K562 (cell line): Measurements from ENCODE around the gene ZDHHC22. TPM values are rescaled to one million over a fixed set of nuclear protein-coding genes. Genes with fewer than 3 reads are reported as not detected.

Experiments used
- ATAC-seq: fragments of 200-7000 bp; cut with Tn5 transposase; 3 replicates; pipeline ENCODE4 v1.9.1; 2020; ENCODE audit warnings: moderate library complexity
- BruUV-seq: library from RNA; stranded (reverse); fragments of 400-500 nt; replicated peaks from 2 replicates; lab custom pipeline; 2021; lab: Mats Ljungman, UMichigan
- CTCF ChIA-PET: fragments of 300-600 bp; formaldehyde crosslinking; extraction: SDS; loops from one replicate; lab custom pipeline; 2021; ENCODE audit warnings: low intra/inter-chr PET ratio; lab: Yijun Ruan, JAX
- POLR2A ChIA-PET: fragments of 300-600, 350-650 bp; sonication (Branson Sonifier 250); formaldehyde crosslinking; extraction: SDS; loops from one replicate; lab custom pipeline; 2021; ENCODE audit warnings: antibody characterized with exemption, inconsistent platforms; lab: Yijun Ruan, JAX
- DNase-seq, 4 experiments: peaks; one replicate each; pipeline versions ENCODE4 v3.0.0 to v3.0.0-alpha.2; 2011 to 2018; ENCODE audit warnings: low spot score in 3 of 4, mixed read lengths in 3 of 4; ENCODE audit errors: extremely low read depth in 1 of 4
- FAIRE-seq: peaks from 2 replicates; lab custom pipeline; 2011; peaks lifted over from hg19 to GRCh38; lab: Jason Lieb, UNC
- H2AFZ ChIP-seq: 2 replicates; pipeline ENCODE4 v1.6.0; 2011; ENCODE audit warnings: low read depth, low read length, control low read depth, inconsistent platforms
- H3K27ac ChIP-seq: fragments of 200-600 bp; 3 replicates; pipeline ENCODE4 v1.8.0; 2011; ENCODE audit warnings: low read depth, mild to moderate bottlenecking, control low read depth, inconsistent platforms, low read length, moderate library complexity, mixed read lengths; ENCODE audit errors: extremely low read depth
- H3K27me3 ChIP-seq, 2 experiments: fragments of 300-600 bp in 1 of 2; 2 replicates in 1 of 2; 3 replicates in 1 of 2; pipeline versions ENCODE4 v1.6.0 to v1.8.0; 2011; ENCODE audit warnings: inconsistent platforms in 2 of 2, low read length in 2 of 2, mild to moderate bottlenecking in 1 of 2, mixed read lengths in 1 of 2, moderate library complexity in 1 of 2; ENCODE audit not compliant: control insufficient read depth in 2 of 2, insufficient read depth in 2 of 2
- H3K36me3 ChIP-seq: fragments of 300-600 bp; 3 replicates; pipeline ENCODE4 v1.8.0; 2011; ENCODE audit warnings: mild to moderate bottlenecking, low read length, inconsistent platforms; ENCODE audit not compliant: control insufficient read depth, insufficient read depth
- H3K4me1 ChIP-seq, 2 experiments: fragments of 200-600 bp in 1 of 2; replicated peaks in 1 of 2; 2 replicates in 1 of 2; 3 replicates in 1 of 2; pipeline versions ENCODE4 v1.5.1 to v1.8.0; 2011; ENCODE audit warnings: inconsistent platforms in 2 of 2, low read length in 2 of 2, mild to moderate bottlenecking in 1 of 2, mixed read lengths in 1 of 2, moderate library complexity in 1 of 2; ENCODE audit not compliant: control insufficient read depth in 2 of 2, insufficient read depth in 2 of 2
- H3K4me2 ChIP-seq: 2 replicates; pipeline ENCODE4 v1.6.1; 2011; ENCODE audit warnings: low read length, control low read depth, inconsistent platforms, mixed read lengths; ENCODE audit not compliant: insufficient read depth
- H3K4me3 ChIP-seq: fragments of 200-600 bp; sonication (generic), shearing (Covaris generic); 2 replicates; pipeline ENCODE4 v1.5.1; 2016; ENCODE audit warnings: control low read depth, inconsistent platforms
- H3K79me2 ChIP-seq: fragments of 200-600 bp; 3 replicates; pipeline ENCODE4 v1.8.0; 2011; ENCODE audit warnings: low read length, inconsistent platforms; ENCODE audit not compliant: control insufficient read depth, insufficient read depth
- H3K9ac ChIP-seq, 2 experiments: 2 replicates each; pipeline versions ENCODE4 v1.6.0 to v1.6.1; 2011; ENCODE audit warnings: low read depth in 2 of 2, low read length in 2 of 2, control low read depth in 1 of 2, inconsistent platforms in 1 of 2, mild to moderate bottlenecking in 1 of 2, mixed read lengths in 1 of 2; ENCODE audit not compliant: insufficient read depth in 1 of 2
- H3K9me1 ChIP-seq: one replicate; pipeline ENCODE4 v1.6.0; 2011; ENCODE audit warnings: inconsistent platforms, mild to moderate bottlenecking, low read length, moderate library complexity; ENCODE audit not compliant: control insufficient read depth, insufficient read depth
- H3K9me3 ChIP-seq: replicated peaks from 2 replicates; pipeline ENCODE4 v1.5.1; 2011; ENCODE audit warnings: low read depth, low read length, inconsistent platforms; ENCODE audit not compliant: control insufficient read depth, insufficient read depth
- H4K20me1 ChIP-seq: replicated peaks from 2 replicates; pipeline ENCODE4 v1.6.1; 2011; ENCODE audit warnings: low read length, inconsistent platforms, mixed read lengths; ENCODE audit not compliant: control insufficient read depth, insufficient read depth
- BACH1 ChIP-seq: fragments of 200-800 bp; sonication (Bioruptor generic); IDR thresholded peaks from 2 replicates; pipeline ENCODE4 v1.6.1; 2016; ENCODE audit warnings: missing genetic modification characterization, missing compliant biosample characterization
- HDAC1 ChIP-seq, 2 experiments: fragments of 450-650 bp; IDR thresholded peaks; 2 replicates each; pipeline ENCODE4 v1.6.1; 2016 to 2017; ENCODE audit warnings: inconsistent platforms in 1 of 2, mild to moderate bottlenecking in 1 of 2, moderate library complexity in 1 of 2
- HDAC2 ChIP-seq: fragments of 450-650 bp; IDR thresholded peaks from 2 replicates; pipeline ENCODE4 v1.6.1; 2016; ENCODE audit warnings: mild to moderate bottlenecking
- HMBOX1 ChIP-seq: sonication (generic); IDR thresholded peaks from 2 replicates; pipeline ENCODE4 v1.6.1; 2016
- MGA ChIP-seq: fragments of 450-650 bp; IDR thresholded peaks from 2 replicates; pipeline ENCODE4 v1.6.1; 2016; ENCODE audit warnings: mild to moderate bottlenecking, moderate library complexity
- POLR2B ChIP-seq: fragments of 450-650 bp; IDR thresholded peaks from 2 replicates; pipeline ENCODE4 v1.6.1; 2018; ENCODE audit warnings: low read depth; ENCODE audit not compliant: partially characterized antibody
- ZBTB7A ChIP-seq: IDR thresholded peaks from 2 replicates; pipeline ENCODE4 v1.6.1; 2011; ENCODE audit warnings: low read depth, mild to moderate bottlenecking, low read length, moderate library complexity, borderline replicate concordance; ENCODE audit not compliant: control insufficient read depth
- ZNF408 ChIP-seq: fragments of 250-450 bp; sonication (Bioruptor Pico); IDR thresholded peaks from 2 replicates; pipeline ENCODE4 v1.4.0; 2020; ENCODE audit warnings: low read depth, mild to moderate bottlenecking, moderate library complexity
- ZNF583 ChIP-seq: fragments of 250-450 bp; sonication (Bioruptor Pico); IDR thresholded peaks from 2 replicates; pipeline ENCODE4 v1.4.0; 2020
- WGBS: fragments of 100-300 bp; shearing (Covaris generic); methylation state at CpG from one replicate; pipeline ENCODE4 v1.1.6; 2016; ENCODE audit warnings: low coverage, mixed read lengths; ENCODE audit not compliant: insufficient coverage; ENCODE audit errors: missing lambda C conversion rate; 5-methylcytosine and 5-hydroxymethylcytosine counted together
- in situ Hi-C: fragments of 300-500 bp; cut with MboI; formaldehyde crosslinking; loops from 4 replicates; pipeline ENCODE4 v1.15.0; 2018; ENCODE audit warnings: inconsistent platforms, mixed read lengths
- intact Hi-C: fragments of 100-400 bp; cut with micrococcal nuclease; formaldehyde crosslinking; loops from 2 replicates; pipeline ENCODE4 v1.14.2; 2022
- polyA plus RNA-seq, 8 experiments: library from polyadenylated mRNA; depleted of rRNA in 4 of 8; stranded (reverse) in 5 of 8; unstranded in 3 of 8; fragments of >200 nt; fragmentation: Nextera tagmentation in 2 of 8; fragmentation: Illumina TruSeq in 1 of 8; extraction: Ambion mirVana in 2 of 8; extraction: Trizol in 1 of 8; gene quantifications; 2 replicates each; pipeline versions ENCODE4 v1.2.1 to v1.2.3, GENCODE V29; 2011 to 2014; ENCODE audit warnings: inconsistent platforms in 1 of 8, missing spikeins in 1 of 8
- total RNA-seq, 7 experiments: library from RNA; depleted of rRNA in 6 of 7; stranded (reverse); fragments of >200 nt in 6 of 7; fragmentation: Illumina TruSeq in 2 of 7; extraction: Trizol in 2 of 7; gene quantifications; 2 replicates each; pipeline versions ENCODE4 v1.2.1 to v1.2.3, GENCODE V29; 2011 to 2021; ENCODE audit warnings: low replicate concordance in 1 of 7

ZDHHC22 gene
- total and polyA plus RNA-seq, 9 of the 15 experiments (the other 6 are each of a cell fraction or from before 2014, with no cell fraction given), result not detected

- WGBS, result 3% methylated on average over 19 of the region's 20 CpGs
- CTCF ChIA-PET, result interaction anchor here (1.5 kb wide), 1 partner anchor 221 kb away, joined by 5 read pairs; no protein-coding TSS in a partner anchor
- intact Hi-C loops (no loop called here), in situ Hi-C loops (no loop called here)
- H3K9ac ChIP-seq, result peak overlapping the region; percentile 90 to 96
- no peaks in the 10 kb centered on the region for H3K9me1 ChIP-seq
- peak in 1 of 4 experiments; percentile 31 for DNase-seq
- ATAC-seq, result no peak; the same call in 2 of the 3 replicates
- peaks cover 36% of the 10 kb centered on the region for H3K79me2 ChIP-seq
- no peaks in the 10 kb centered on the region for H4K20me1 ChIP-seq
- peak overlapping the region; percentile 92 for H2AFZ ChIP-seq
- H3K4me1 ChIP-seq, result peaks cover 9 to 13% of the 10 kb centered on the region in 2 experiments; a peak in 4 of 5 replicates
- H3K4me3 ChIP-seq, result peak overlapping the region; percentile 82
- H3K4me2 ChIP-seq, result peak overlapping the region; percentile 93
- no peaks in the 10 kb centered on the region for H3K9me3 ChIP-seq
- TSS peak; percentile 88 for BruUV-seq
- no peaks in the 10 kb centered on the region for H3K36me3 ChIP-seq
- H3K27ac ChIP-seq, result peak overlapping the region; percentile 95
- H3K27me3 ChIP-seq, result no peaks in the 10 kb centered on the region
- POLR2A ChIA-PET, result interaction anchor here (0.6 to 3.1 kb wide), 3 partner anchors 12 to 159 kb away, joined by 3 to 11 read pairs (median 4); no protein-coding TSS in a partner anchor
- peak; percentile 74 for FAIRE-seq
- TF ChIP-seq HDAC1 (IDR thresholded peaks at IDR 0.05) (peak in 1 of 2 experiments; percentile 67; a peak in 2 of 4 replicates), ZBTB7A (no peak), MGA (peak; percentile 84), ZNF408 (no peak), BACH1 (tag) (0 out of 2 replicates have a peak, but pooled peaks have one; percentile 22), ZNF583 (CRISPR knock-in tag) (no peak), HMBOX1 (peak; percentile 88), HDAC2 (no peak), POLR2B (peak; percentile 36)
These were observed 44.4 kb downstream of the ZDHHC22 start for GRCh38 chr14:77097006-77097699.
